Naive thymus-derived CD4-positive, alpha-beta T cell (primary cell): ENCODE data around the gene WDFY1. TPM values are rescaled to one million over a fixed set of nuclear protein-coding genes. Genes with fewer than 3 reads are reported as not detected.

Source experiments
- polyA plus RNA-seq, 2 donors: library from polyadenylated mRNA; unstranded; fragments of 300-500 nt; fragmentation: Illumina TruSeq; gene quantifications; one replicate each; pipeline ENCODE4 v1.2.3, GENCODE V29; 2021
- total RNA-seq, 6 experiments: library from RNA in 5 of 6; stranded (reverse) in 5 of 6; gene quantifications; 1 replicate in 5 of 6; 2 replicates in 1 of 6; pipeline ENCODE4 v1.2.3 and lab custom pipeline; 2021 to 2026

The WDFY1 gene
- total and polyA plus RNA-seq, 7 experiments from 2014 or later = 13.9 to 80.1 (median 27.4) TPM

Other genes with a start within 250 kb of the WDFY1 start
- 1 to 10 TPM in 3 of 5 experiments, under 1 TPM in 2; 0.54 to 8.2 (median 1.6) TPM for gene AP1S3, start 107.8 kb downstream of the WDFY1 start, total RNA-seq
- 1 to 10 TPM in 1 of 2 donors, under 1 TPM in 1; 0.53 to 2.1 TPM for gene AP1S3, start 107.8 kb downstream of the WDFY1 start, polyA plus RNA-seq
- 10 to 100 TPM; 18.0 to 31.2 (median 26.8) TPM for gene MRPL44, start 12.1 kb upstream of the WDFY1 start, total RNA-seq
- gene MRPL44, start 12.1 kb upstream of the WDFY1 start, polyA plus RNA-seq = 10 to 100 TPM; 33.1 to 36.2 TPM
- gene SERPINE2, start 94.0 kb upstream of the WDFY1 start, total RNA-seq = 10 to 100 TPM in 2 of 5 experiments, 1 to 10 TPM in 3; 5.2 to 18.1 (median 8.1) TPM
- gene SERPINE2, start 94.0 kb upstream of the WDFY1 start, polyA plus RNA-seq = 10 to 100 TPM; 15.3 to 46.7 TPM